HG03280 (cell line): ENCODE data around the gene TMPRSS2.

Experiments used
- ATAC-seq: cut with Tn5 transposase; IDR thresholded peaks from one replicate; pipeline ENCODE4 v1.9.1; 2021; ENCODE audit warnings: mild to moderate bottlenecking, moderate library complexity; ENCODE audit not compliant: unreplicated experiment

The TMPRSS2 gene

GRCh38 chr21:41507521-41508414, at the start of gene TMPRSS2:
TSS of gene TMPRSS2 (minus strand) at chr21:41508158. CDS start at chr21:41498133, 10,025 bp downstream.
- no peak for ATAC-seq

GRCh38 chr21:41555057-41555456, 47.1 kb upstream of the TMPRSS2 start:
- ATAC-seq, result no peak

DNA sequence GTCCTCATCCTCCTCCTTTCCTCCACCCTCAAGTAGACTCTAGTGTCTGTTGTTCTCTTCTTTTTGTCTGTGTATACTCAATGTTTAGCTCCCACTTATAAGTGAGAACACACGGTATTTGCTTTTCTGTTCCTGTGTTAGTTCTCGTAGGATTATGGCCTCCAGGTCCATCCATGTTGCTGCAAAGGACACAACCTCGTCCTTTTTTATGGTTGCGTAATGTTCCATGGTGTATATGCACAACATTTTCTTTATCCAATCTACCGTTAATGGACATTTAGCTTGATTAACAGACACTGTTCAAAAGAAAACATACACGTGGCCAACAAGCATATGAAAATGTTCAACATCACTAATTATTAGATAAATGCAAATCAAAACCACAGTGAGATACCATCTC, 44.3 kb upstream of the TMPRSS2 start:
- no peak for ATAC-seq

DNA sequence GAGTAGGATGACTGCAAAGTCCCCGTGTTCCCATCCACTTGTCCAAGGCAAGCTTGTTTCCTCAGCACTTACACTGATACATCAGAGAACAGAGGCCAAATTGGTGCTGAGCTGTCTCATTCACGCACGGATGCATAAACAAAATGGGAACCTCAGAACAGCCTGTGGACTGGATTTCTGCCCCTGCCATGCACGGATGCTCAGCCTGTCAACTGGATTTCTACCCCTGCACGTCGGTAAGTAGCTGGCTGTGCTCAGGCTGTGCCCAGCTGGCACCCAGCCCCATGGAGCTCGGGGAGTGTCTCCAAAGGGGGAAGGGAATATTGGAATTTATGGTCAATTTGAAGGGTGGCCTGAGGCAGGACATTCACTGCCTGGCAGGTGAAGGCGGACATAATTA, 40.8 kb upstream of the TMPRSS2 start:
- no peak for ATAC-seq

DNA sequence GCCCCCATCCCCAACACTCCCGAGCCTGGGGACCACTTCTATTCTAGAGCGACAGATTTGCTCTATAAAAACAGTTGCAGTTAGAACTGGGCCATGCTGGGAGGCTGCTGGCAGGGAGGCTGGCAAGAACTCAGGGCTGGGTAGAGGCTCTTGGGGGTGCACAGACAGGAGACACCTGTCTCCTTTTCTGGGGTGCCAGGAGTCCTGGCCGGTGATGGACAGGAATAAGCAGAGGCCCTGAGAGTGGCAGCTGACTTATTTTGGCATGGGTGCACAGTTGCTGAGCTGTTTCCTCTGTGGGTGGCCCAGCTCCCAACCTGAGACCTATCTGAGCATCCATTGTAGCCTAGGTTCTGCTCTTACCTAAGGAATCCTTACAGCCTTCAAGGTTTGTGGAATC, 39.2 kb upstream of the TMPRSS2 start:
- no peak for ATAC-seq

DNA sequence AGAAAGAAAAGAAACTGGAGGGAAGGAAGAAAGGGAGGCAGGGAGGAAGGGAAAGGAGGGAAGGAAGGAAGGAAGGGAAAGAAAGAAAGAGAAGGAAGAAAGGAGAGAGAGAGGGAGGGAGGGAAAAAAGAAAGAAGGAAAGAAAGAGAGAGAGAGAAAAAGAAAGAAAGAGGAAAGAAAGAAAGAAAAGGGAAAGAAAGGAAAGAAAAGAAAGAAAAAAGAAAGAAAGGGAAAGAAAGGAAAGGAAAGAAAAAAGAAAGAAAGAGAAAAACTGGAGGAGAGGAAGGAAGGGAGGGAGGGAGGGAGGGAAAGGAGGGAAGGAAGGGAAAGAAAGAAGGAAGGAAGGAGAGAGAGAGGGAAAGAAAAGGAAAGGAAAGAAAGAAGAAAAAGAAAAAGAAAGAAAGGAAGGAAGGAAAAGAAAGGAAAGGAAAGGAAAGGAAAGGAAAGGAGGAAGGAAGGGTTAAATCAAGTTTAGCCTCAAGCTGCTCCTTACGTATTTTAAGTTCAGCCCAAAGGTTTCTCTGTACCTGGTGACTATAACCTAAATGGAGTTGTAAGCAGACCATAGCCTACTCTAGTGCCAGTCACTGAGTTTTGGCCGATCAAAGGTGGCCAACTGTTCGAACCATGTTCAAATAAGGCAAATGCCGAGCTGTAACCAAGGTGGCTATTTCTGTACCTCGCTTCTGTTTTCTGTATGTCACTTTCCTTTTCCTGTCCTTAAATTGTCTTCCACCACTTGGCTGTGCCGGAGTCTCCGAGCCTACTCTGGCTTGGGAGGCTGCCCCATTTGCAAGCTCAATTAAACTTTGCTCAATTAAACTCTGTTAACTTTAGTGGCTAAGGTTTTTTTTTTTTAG, 37.8 kb upstream of the TMPRSS2 start:
- ATAC-seq, result no peak

DNA sequence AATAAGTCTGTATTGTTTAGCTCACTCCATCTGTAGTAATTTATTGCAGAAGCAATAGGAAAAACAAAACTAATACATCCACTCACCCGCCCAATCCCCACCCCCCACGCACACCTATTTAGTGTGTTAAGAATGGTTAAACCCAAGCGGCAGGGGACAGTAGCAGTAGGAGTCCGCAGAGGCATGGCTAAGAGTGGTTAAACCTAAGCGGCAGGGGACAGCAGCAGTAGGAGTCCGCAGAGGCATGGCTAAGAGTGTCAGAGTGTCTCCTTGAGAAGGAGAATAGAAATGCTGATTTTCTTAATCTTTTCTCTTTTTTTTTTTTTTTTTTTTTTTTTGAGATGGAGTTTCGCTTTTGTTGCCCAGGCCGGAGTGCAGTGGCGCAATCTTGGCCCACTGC, 34.8 kb upstream of the TMPRSS2 start:
- no peak for ATAC-seq

- ATAC-seq, result no peak
These were observed 29.4 kb upstream of the TMPRSS2 start for GRCh38 chr21:41537356-41537755.

GRCh38 chr21:41536827-41537103, 28.8 kb upstream of the TMPRSS2 start:
- ATAC-seq, result no peak

DNA sequence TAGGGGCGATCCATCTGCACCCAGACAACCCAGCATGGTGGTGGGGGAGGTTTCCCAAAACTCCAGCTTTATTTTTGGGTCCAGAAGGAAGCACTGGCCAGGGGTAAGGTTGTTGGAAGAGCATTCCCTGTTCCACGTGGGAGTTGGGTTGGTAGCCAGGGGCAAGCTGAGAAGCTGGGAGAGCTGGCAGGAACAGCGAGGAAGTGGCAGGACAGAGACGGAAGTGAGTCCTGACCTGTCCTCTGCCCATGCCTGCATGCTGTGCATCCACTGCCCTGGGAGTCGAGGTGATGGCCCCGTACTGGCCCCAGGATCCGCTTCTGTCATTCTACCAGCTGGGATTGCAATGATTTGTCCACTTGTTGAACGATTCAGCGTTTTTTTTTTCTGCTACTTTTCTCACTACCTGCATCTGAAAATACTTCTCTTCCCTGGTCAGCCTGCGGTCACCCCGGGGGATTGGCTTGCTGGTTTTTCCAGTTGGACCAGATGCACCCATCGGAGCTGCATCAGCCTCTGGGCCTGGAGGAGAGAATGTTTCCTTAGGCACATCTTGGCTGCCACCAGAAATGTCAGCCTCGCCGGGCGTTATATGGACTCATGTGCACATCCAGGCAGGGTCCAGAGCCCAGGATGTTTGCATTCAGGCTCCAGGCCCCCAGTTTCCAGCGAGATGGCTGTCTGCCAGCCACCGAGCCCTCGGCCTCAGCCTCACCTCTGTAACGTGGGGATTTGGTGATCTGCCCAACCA, 28.3 kb upstream of the TMPRSS2 start:
- no peak for ATAC-seq

GRCh38 chr21:41530366-41530765, 22.4 kb upstream of the TMPRSS2 start:
- ATAC-seq, result no peak

DNA sequence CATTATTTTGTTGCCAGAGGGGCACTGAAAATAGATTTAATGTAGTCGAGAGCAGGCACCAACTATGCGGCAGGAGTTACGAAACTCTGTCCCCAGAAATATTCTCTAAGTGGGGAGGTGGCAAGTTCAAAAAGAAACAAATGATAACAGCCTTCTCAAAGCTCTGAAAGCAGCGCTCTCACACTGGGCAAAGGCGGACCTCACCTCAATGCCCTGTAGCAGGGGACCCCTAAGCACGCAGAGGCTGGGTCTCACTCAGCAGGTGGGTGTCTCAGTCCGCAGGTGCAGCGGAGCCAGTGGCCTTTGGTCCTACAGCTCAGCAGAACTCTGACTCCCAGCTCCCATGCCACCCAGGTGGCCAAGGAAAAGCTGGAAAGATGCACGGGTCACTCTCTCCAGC, 21.8 kb upstream of the TMPRSS2 start:
- no peak for ATAC-seq

- no peak for ATAC-seq
These were observed 18.6 kb upstream of the TMPRSS2 start for GRCh38 chr21:41526478-41527087.

GRCh38 chr21:41523175-41523574, 15.2 kb upstream of the TMPRSS2 start:
- ATAC-seq, result no peak

DNA sequence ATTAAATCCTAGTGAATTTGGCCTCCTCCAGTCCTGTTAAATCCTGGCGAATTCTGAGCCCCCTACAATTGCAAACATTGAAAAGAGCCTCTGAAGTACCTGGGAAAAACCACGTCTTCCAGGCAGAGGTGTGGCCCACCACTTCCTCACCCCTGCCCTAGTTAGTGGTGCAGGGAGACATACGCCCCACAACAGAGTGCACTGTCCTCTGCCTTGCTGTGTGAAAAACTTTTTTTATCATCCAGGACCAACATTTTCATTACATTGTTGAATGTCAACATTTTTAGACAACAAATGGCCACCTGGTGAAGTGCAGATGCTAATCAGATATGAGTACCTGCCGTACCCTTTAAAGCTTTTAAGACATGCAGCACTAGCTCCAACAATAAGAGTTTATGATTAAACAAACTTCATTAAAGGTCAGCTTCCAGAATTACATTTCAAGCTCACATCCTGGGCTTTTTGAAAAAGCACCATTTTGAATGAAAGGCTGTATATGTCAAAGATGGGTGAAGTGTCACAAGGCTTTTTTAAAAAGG, 13.6 kb upstream of the TMPRSS2 start:
- ATAC-seq, result no peak

- ATAC-seq, result no peak
These were observed 12.8 kb upstream of the TMPRSS2 start for GRCh38 chr21:41520560-41521442.

DNA sequence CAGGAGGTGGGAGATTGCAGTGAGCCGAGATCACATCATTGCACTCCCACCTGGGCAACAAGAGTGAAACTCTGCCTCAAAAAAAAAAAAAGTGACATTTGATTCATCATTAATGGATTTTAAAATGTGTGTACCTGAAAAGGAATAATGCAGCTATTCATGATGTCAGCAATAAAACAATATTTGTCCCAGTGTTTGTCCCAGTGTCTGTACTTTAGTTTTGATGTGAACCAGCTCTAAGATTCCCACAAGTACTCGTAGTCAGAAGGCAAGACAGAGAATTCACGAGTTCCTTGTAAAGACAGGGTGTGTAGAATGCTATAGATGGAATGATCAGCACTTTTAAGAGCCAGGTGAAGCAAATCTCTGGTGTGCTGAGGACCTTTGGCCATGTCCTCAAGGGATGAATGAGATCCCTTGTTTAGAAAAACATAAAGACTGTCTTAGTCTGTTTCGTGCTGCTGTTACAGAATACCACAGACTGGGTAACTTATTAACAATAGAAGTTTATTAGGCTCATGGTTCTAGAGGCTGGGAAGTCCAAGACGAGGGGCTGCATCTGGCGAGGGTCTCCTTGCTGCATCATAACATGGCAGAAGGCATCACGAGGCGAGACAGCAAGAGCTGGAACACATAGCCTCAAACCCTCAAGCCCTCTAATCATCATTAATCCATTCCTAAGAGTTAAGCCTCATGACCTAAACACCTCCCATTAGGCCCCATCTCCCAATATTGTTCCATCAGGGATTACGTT, 12.0 kb upstream of the TMPRSS2 start:
- ATAC-seq, result no peak

DNA sequence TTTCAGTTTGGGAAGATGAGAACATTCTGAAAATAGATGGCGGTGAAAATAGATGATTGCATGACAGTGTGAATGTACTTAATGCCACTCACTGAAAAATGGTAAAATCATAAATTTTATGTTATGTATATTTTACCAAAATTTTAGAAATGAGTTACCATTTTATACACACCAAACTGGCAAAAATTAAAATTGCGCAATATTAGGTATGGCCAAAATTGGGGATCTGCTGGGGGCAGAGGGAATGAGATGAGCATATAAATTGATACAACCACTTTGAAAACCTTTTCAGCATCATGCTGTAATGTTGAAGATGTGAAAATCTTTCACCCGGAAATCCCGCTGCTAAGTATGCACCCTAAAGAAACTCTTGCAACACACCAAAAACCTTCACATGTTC, 10.8 kb upstream of the TMPRSS2 start:
- ATAC-seq, result no peak

DNA sequence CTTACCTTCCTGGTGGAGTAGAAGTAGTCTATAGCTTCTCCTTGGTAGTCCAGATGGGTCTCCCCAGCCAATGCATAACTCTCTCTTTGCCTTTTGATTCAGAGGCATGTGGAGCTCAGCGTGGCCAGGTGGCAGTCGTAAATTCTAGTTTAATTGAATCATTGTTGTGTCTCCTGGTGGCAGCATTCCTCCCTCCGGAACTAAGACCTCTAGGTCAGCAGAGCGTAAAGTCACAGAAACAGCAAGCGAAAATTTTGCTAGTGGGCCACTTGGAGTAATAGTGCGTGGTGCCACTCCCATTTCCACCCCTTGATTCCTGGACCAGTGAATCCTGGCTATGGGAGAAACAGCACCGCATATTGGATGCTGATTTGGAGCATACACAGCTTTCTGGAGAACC, 3.9 kb upstream of the TMPRSS2 start:
- ATAC-seq, result no peak
